ENCODE measurements around the gene MT1E.

DNA sequence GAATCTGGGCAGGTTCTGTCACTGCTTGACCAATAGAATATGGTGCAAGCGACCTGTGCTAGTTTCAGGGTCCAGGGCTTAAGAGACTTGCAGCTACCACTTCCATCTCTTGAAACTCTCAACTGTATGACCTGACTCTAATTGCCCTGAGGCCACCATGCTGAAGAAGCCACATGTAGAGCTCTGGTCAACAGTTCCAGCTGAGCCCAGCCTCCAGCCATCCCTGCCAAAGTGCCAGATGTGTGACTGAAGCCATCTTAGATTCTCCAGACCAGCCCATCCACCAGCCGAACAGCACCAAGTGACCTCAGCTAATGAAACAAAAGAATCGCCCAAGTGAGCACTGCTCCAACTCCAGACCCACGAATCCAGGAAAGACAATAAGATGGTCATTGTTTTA is 20.6 kb upstream of the MT1E start:
- TF ChIP-seq, protein P1, sequence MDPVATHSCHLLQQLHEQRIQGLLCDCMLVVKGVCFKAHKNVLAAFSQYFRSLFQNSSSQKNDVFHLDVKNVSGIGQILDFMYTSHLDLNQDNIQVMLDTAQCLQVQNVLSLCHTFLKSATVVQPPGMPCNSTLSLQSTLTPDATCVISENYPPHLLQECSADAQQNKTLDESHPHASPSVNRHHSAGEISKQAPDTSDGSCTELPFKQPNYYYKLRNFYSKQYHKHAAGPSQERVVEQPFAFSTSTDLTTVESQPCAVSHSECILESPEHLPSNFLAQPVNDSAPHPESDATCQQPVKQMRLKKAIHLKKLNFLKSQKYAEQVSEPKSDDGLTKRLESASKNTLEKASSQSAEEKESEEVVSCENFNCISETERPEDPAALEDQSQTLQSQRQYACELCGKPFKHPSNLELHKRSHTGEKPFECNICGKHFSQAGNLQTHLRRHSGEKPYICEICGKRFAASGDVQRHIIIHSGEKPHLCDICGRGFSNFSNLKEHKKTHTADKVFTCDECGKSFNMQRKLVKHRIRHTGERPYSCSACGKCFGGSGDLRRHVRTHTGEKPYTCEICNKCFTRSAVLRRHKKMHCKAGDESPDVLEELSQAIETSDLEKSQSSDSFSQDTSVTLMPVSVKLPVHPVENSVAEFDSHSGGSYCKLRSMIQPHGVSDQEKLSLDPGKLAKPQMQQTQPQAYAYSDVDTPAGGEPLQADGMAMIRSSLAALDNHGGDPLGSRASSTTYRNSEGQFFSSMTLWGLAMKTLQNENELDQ (tag by site-specific recombination; IDR thresholded peaks at IDR 0.05; ENCODE audit: low read depth), result no peak
- TF ChIP-seq, protein P2, sequence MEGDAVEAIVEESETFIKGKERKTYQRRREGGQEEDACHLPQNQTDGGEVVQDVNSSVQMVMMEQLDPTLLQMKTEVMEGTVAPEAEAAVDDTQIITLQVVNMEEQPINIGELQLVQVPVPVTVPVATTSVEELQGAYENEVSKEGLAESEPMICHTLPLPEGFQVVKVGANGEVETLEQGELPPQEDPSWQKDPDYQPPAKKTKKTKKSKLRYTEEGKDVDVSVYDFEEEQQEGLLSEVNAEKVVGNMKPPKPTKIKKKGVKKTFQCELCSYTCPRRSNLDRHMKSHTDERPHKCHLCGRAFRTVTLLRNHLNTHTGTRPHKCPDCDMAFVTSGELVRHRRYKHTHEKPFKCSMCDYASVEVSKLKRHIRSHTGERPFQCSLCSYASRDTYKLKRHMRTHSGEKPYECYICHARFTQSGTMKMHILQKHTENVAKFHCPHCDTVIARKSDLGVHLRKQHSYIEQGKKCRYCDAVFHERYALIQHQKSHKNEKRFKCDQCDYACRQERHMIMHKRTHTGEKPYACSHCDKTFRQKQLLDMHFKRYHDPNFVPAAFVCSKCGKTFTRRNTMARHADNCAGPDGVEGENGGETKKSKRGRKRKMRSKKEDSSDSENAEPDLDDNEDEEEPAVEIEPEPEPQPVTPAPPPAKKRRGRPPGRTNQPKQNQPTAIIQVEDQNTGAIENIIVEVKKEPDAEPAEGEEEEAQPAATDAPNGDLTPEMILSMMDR (tag by site-specific recombination; IDR thresholded peaks at IDR 0.05), result no peak
- no peak for TF ChIP-seq ZNF558 (tag by site-specific recombination; IDR thresholded peaks at IDR 0.05)
- TF ChIP-seq, protein P3, sequence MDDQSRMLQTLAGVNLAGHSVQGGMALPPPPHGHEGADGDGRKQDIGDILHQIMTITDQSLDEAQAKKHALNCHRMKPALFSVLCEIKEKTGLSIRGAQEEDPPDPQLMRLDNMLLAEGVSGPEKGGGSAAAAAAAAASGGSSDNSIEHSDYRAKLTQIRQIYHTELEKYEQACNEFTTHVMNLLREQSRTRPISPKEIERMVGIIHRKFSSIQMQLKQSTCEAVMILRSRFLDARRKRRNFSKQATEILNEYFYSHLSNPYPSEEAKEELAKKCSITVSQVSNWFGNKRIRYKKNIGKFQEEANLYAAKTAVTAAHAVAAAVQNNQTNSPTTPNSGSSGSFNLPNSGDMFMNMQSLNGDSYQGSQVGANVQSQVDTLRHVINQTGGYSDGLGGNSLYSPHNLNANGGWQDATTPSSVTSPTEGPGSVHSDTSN (CRISPR knock-in tag; IDR thresholded peaks at IDR 0.05), result no peak
- TF ChIP-seq, protein P4, sequence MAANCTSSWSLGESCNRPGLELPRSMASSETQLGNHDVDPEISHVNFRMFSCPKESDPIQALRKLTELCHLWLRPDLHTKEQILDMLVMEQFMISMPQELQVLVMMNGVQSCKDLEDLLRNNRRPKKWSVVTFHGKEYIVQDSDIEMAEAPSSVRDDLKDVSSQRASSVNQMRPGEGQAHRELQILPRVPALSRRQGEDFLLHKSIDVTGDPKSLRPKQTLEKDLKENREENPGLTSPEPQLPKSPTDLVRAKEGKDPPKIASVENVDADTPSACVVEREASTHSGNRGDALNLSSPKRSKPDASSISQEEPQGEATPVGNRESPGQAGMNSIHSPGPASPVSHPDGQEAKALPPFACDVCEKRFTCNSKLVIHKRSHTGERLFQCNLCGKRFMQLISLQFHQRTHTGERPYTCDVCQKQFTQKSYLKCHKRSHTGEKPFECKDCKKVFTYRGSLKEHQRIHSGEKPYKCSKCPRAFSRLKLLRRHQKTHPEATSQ (tag by site-specific recombination; IDR thresholded peaks at IDR 0.05), result no peak
- TF ChIP-seq, protein P5, sequence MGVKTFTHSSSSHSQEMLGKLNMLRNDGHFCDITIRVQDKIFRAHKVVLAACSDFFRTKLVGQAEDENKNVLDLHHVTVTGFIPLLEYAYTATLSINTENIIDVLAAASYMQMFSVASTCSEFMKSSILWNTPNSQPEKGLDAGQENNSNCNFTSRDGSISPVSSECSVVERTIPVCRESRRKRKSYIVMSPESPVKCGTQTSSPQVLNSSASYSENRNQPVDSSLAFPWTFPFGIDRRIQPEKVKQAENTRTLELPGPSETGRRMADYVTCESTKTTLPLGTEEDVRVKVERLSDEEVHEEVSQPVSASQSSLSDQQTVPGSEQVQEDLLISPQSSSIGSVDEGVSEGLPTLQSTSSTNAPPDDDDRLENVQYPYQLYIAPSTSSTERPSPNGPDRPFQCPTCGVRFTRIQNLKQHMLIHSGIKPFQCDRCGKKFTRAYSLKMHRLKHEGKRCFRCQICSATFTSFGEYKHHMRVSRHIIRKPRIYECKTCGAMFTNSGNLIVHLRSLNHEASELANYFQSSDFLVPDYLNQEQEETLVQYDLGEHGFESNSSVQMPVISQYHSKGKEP (tag by site-specific recombination; IDR thresholded peaks at IDR 0.05), result no peak
- TF ChIP-seq, protein P6, sequence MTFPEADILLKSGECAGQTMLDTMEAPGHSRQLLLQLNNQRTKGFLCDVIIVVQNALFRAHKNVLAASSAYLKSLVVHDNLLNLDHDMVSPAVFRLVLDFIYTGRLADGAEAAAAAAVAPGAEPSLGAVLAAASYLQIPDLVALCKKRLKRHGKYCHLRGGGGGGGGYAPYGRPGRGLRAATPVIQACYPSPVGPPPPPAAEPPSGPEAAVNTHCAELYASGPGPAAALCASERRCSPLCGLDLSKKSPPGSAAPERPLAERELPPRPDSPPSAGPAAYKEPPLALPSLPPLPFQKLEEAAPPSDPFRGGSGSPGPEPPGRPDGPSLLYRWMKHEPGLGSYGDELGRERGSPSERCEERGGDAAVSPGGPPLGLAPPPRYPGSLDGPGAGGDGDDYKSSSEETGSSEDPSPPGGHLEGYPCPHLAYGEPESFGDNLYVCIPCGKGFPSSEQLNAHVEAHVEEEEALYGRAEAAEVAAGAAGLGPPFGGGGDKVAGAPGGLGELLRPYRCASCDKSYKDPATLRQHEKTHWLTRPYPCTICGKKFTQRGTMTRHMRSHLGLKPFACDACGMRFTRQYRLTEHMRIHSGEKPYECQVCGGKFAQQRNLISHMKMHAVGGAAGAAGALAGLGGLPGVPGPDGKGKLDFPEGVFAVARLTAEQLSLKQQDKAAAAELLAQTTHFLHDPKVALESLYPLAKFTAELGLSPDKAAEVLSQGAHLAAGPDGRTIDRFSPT (tag by site-specific recombination; IDR thresholded peaks at IDR 0.05), result no peak
- no peak for TF ChIP-seq KLF9 (tag by site-specific recombination; IDR thresholded peaks at IDR 0.05; ENCODE audit: low read depth)
- no peak for TF ChIP-seq ZNF324 (tag by site-specific recombination; IDR thresholded peaks at IDR 0.05)
- no peak for TF ChIP-seq ZNF394 (tag by site-specific recombination; IDR thresholded peaks at IDR 0.05; ENCODE audit: borderline replicate concordance)

All from HEK293 (cell line).